Head of caudate nucleus (tissue), 42 donors: ENCODE results near the gene PCAT6.
A peak's percentile ranks its signal among the peaks of the same experiment; 100 is the strongest.
"Not testable (repeated sequence)": the region's sequence is repeated elsewhere in the genome, so short reads cannot be mapped to it uniquely, and the experiment has no call there.

Source experiments
- DNase-seq, 42 donors: peaks; one replicate each; pipeline versions ENCODE4 v3.0.0 to v3.0.0-alpha.2; 2020 to 2021; ENCODE audit warnings: mixed read lengths in 7 of 42
- intact Hi-C: fragments of 100-400 bp; cut with DNase I; formaldehyde crosslinking; loops from one replicate; pipeline ENCODE4 v1.15.0; 2022

Gene PCAT6

DNA sequence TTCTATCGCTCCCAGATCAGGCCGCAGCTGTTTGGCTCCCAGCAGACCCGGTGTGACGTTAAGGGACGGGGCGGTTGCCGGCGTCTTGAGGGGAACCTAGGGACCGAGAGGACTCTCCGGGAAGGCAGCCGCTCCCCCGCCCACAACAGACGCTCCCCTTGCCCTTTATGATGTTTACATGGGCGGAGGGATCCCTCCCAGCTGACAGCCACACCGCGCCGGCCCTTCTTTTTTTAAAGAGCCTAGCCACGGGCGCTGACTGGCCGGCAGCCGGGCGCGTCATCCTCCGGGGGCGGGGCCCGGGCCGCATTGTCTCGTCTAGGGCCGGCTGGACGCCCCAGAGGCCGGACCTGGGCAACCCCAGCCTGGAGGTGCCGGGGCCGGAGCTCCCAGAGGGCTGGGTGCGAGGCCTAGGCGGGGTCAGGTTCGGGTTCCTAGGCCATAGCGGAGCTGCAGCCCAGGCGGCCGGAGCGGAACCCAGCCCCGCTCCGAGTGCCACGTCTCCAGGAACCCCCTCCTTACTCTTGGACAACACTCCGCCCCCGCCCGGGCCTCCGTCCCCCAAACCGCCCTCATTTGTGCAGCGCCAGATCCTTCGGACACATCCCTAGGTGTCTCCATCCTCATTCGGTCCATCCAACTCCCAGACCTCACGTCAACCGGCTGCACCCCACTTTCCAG lies at the start of gene PCAT6:
Gene PCAT6, plus strand, starts transcription at position 340 of the 681 bp plus-strand sequence.
- peak; percentile 88 to 97 (median 93) for DNase-seq
- intact Hi-C loops = loop anchor here (10.0 kb wide), 1 partner anchor 54 kb away; no protein-coding TSS in a partner anchor

DNA sequence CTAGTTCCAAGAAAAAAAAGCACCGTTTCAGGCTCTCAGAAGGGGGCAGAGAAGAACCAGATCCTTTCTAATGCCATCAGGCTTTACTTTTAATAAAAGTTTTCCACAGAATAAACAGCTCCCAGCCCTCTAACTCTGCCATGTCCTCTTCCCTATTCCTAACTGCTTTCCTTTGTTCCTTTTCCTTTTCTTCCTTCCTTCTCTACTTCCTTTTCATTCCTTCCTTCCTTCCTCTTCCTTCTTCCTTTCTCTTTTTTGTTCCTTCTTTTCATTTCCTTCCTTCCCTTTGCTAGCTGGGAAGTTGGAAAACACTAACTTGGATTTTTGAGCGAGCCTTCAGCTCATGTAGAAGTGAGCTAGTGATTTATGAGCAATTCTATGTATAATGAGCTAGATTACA lies 48.7 kb upstream of the PCAT6 start:
- no peak for DNase-seq
- intact Hi-C loops = no loop called here

DNA sequence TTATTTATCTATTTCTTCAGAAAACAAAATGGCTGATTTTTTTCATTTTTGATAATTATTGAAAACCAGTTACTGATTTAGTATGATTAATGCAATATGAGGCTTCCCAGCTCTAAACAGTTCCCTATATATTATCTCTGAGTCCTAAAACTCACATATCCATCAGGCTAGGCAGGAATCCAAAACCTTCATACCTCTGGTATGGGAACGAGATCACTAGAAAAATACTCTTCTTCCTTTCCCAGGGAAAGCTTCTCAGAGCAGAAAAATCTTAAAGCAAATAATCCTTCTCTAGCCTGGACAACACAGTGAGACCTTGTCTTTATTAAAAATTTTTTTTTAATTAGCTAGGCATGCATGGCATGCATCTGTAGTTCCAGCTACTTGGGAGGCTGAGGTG lies 45.0 kb upstream of the PCAT6 start:
- intact Hi-C loops = no loop called here
- no peak for DNase-seq

DNA sequence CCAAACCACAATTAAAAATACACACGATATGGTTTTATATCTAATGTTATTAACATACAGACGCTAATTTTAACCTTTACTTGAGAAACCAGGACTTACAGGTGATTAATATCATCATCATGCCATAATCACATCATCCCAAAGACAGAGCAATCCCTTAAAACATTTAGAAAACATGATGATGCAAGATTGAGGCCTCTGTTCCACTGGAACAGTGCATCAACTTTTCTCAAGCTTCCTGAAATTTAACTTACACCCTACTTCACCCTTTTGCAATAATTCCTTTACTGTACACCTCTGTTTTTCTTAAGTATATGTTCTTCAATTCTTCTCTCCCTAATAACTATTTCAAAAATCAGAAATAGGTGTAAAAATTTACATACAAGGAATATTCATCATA lies 40.6 kb upstream of the PCAT6 start:
- DNase-seq = no peak
- intact Hi-C loops = no loop called here

DNA sequence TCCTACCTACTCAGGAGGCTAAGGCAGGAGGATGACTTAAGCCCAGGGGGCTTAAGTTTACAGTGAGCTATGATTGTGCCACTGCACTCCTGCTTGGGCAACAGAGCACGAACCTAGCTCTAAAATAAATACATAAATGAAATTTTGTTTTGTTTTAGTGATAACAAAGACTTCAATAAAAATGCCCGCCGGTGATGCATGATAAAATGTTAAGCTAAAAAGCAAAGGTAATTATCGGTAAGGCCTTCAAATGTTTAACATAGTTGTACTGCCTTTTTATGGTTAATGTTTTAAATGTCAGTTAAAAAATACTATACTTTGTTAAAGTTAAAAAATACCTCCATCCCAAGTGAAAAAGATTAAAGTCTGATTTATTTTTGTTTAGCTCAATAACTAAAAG lies 29.6 kb upstream of the PCAT6 start:
- intact Hi-C loops = no loop called here
- no peak for DNase-seq

DNA sequence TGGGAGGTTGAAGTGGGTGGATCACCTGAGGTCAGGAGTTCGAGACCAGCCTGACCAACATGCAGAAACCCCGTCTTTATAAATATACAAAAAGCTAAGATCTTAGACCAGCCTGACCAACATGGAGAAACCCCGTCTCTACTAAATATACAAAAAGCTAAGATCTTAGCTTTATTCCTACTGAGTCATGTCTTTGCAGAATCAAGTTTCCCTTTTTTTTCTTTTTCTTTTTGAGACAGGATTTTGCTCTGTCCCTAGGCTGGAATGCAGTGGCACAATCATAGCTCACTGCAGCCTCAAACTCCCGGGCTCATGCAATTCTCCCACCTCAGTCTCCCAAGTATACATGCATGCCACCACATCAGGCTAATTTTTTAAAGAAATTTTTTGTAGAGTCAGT lies 23.9 kb upstream of the PCAT6 start:
- DNase-seq = no peak
- intact Hi-C loops = no loop called here

DNA sequence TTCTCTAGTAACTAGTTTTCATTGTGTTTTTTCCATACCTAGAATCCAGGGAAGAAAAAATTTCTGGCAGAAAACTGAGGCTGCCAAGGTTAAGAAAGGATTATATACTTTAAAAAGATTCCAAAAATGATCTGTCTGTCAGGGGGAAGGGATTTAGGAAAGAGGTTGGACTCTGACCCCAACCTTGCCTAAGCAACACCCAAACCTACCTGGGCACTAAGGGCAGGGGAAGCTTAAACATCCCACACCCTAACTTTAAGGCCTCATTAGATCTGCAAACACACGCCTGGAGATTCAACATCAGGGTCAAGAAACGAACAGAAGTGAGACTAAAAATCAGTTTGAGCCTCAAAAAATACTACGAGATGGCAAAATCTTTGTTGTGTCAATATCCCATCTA lies 22.0 kb upstream of the PCAT6 start:
- no peak for DNase-seq
- intact Hi-C loops = no loop called here

DNA sequence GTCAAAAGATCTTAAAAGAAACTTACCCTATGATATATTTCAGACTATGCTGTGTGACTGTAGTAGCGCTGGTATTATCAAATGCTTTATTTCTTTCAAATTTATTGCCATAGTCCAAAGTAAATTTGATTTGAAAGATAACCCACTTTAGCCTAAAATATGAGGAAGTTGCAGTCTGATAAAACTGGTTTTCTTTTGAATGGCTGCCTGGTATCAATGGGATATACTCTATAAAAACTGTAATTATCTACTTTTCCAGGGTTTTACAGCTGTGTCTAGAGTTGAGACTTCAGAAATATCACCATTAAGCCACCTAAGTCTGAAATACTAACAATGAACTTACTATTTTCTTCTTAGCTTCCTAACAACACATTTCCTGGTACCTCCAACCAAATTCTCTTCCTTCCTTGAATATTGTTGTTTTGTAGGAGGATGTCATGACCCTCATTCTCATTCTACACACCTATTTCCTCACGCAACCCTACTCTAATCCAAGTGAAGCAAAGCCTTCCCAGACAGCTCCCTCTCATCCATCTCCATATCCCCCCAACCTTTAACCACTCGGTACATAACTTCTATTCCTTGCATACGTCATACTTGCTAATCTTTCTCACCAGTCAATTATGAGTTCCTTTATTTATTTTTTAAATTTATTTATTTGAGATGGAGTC lies 19.5 kb upstream of the PCAT6 start:
- no peak for DNase-seq
- intact Hi-C loops = no loop called here

DNA sequence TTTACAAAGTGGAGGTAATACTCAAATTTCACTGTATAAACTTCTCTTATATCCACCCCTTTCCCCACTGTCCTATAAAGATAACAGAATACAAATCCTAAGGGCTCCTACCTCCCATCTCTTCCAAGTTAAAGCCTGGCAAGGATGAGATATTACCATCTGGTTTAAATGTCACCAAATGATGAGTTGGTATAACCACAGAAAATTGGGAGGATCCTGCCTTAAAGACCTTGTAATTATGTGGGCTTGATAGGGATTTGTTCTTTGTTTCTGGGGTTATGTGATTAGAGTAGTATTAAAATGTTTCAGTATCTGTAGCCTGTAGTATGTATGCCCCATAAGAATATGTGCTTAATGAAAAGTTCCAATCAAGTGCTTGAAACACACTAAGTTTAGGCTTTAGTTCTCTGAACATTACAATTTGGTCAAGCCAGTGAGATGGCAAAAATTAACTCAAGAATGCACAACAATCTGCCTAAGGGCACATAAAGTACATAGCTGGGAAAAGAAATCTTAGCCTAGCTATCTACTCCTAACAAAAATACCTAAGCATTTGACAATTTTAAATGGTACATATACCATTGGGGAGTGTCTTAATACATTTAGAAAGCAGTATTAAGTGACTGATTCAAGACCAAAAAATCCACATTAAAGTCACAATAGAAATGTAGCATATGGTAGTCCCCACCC lies 16.6 kb upstream of the PCAT6 start:
- intact Hi-C loops = no loop called here
- DNase-seq = no peak

DNA sequence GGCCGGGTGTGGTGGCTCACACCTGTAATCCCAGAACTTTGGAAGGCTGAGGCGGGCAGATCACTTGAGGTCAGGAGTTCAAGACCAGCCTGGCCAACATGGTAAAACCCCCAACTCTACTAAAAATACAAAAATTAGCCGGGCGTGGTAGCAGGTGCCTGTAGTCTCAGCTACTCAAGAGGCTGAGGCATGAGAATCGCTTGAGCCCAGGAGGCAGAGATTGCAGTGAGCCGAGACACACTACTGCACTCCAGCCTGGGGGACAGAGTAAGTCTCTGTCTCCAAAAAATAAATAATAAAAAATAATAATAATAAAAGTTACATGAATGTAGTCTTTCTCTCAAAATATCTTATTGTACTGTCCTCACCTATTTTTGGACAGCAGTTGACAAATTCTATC lies 15.8 kb upstream of the PCAT6 start:
- intact Hi-C loops = not testable (repeated sequence)
- peak in 1 of 42 donors; percentile 22 for DNase-seq

DNA sequence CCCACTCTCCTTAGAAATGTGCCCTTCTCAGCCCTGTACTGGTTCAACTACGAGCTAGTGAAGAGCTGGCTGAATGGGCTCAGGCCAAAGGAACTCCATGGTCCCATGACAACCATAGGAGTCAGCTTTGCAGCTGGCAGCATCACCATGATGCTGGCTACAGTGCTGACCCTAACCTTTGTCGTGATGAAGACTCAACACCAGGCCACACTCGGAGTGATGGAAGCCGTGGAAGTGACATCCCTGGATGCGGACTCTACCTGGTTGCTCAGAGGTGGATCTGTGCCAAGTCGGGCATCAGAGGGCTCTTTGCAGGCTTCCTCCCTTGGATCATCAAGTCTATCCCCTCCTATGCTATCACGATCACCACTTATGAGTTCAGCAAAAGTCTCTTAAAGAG lies 14.1 kb upstream of the PCAT6 start:
- DNase-seq = peak in 1 of 42 donors; percentile 27
- intact Hi-C loops = no loop called here

DNA sequence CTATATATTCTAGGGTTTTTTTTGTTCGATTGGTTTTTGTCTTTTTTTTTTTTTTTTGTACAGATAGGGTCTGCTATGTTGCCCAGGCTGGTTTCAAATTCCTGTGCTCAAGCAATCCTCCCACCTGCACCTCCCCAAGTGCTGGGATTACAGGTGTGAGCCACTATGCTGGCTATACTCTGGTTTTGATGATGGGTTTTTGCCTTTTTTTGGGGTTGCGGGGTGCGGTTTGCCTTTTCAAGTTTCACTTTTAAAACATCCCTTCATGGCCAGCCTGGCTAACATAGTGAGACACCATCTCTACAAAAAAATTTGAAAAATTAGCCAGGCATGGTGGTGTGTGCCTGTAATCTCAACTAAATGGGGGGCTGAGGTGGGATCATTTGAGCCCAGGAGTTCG lies 12.5 kb upstream of the PCAT6 start:
- DNase-seq = peak in 2 of 42 donors; percentile 20 to 22
- intact Hi-C loops = no loop called here

DNA sequence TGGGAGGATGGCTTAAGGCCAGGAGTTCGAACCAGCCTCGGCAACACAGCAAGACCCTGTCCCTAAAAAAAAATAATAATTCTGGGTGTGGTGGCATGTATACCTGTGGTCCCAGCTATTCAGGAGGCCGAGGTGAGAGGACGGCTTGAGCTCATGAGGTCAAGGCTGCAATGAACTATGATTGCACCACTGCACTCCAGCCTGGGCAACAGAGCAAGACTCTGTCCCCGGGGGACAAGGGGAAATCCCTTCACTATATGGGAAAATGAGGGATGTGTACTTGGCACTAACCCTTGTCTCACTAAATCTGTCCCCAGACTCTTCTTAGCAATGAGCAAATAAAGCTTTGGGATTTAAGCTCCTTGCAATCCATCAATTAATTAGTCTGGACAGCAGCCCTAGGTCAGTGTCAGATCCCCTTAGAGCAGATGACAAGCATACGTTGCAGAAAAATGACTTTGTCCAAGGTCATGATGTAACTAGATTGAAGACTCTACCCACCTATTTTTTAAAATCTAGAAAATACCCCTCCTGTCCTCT lies 11.9 kb upstream of the PCAT6 start:
- intact Hi-C loops = no loop called here
- peak in 2 of 42 donors; percentile 9 to 16 for DNase-seq

DNA sequence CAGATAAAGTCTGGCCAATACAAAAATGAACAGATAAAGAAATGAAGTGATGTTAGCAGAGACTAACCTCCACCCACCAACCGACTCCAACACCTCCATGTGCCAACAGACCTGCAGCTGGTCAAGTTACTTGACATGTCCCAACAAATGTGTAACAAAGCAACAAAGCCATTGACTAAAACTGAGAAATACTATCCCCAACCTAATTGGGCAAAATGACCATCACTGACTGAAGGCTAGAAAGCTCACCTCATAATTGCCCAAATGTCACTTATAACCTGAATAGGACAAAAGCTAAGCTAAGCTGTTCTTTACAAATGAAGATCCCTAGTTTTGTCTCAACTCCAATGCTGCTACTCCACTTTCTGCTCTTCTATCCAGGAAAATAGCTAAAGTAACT lies 10.0 kb upstream of the PCAT6 start:
- DNase-seq = peak in 2 of 42 donors; percentile 9 to 10
- intact Hi-C loops = no loop called here

DNA sequence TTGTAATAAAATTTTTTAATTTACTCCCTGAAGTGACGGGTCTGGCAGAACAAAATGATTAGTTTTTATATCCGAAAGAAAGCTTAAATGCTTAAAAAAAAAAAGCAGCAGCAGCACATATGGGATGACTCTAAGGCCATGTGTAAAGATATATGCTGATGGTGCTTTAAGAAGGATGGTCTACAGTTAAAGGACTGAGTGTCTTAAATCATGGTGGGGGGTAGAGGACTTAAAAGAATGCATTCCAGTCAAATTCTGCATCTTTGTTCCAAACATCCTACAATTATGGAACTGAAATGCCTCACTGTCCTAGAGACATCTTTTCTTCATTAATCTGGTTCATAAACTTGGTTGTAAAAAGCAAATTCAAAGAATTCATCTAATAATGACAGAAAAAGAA lies 9.6 kb upstream of the PCAT6 start:
- DNase-seq = no peak
- intact Hi-C loops = no loop called here

DNA sequence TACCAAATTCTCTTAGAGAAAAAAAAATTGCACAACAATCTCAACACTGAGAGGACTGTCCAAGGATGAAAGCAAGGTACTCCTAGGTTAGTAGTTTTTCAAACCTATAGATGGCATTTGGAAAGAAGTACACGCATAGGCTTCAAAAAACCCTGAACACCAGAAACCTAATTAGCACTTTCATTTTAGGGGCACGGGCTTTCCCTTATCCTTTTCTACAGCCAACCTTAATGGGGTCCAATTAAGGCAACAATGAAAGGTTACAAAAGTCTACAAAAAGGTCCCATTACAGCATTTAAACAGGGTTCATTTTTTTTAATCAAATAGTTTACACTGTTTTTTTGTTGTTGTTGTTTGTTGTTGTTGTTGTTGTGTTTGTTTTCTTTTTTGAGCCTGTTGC lies 8.7 kb upstream of the PCAT6 start:
- no peak for DNase-seq
- intact Hi-C loops = no loop called here

DNA sequence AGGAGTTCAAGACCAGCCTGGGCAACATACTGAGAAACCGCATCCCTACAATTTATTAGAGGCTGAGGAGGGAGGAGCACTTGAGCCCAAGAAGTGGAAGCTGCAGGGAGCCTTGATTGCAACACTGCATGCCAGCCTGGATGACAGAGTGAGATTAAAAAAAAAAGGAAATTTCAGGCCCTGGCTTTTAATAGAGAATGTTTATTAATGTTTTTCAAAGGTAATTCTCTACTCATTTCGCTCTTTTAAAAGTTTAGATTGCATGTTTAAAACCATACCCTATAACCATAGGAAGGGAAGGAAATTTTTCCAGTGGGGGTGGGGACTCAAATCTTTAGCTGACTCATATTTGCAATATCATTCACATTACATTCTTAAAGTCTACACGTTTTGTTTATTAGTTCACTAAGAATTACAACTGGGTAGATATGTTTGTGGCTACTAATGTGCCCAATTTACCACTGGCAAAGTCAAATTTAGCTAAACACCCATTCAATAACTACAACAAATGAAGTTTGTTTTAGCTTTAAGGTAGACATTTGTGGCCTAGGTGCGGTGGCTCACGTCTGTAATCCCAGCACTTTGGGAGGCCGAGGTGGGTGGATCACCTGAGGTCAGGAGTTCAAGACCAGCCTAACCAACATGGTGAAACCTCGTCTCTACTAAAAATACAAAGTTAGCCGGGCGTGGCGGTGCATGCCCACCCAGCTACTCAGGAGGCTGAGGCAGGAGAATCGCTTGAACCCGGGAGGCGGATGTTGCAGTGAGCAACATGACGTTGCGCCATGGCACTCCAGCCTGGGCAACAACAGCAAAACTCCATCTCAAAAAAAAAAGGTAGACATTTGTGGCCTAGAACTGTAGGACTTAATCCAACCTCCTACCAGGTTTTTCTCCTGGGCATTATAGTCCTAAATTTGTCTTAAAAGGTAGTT lies 7.5 kb upstream of the PCAT6 start:
- intact Hi-C loops = no loop called here

DNA sequence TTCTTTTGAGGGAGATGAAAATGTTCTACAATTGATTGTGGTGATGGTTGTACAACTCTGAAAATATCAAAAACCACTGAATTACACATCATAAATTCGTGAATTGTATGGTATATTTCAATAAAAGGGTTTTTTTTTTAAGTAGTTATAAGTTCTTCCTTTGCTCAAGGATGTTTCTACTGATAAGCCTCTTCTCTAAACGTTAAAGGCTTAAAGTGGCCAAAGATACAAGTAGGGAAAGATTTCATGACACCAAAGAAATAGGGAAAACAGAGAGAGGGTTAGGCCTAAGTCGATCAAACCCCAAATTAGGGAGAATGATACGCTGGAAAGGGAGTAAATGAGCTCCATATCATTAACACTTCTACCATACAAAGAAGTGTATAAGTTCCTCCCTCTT lies 6.6 kb upstream of the PCAT6 start:
- intact Hi-C loops = no loop called here

More for the DNA sequence above, 7.5 kb upstream of the PCAT6 start:
- DNase-seq = peak in 1 of 42 donors; percentile 17

More for the DNA sequence above, 6.6 kb upstream of the PCAT6 start:
- DNase-seq = no peak
